SK-N-SH treated with all-trans-retinoic acid at 6 μM for 48 hours (cell line): ENCODE results near the gene GASK1B.
A peak's percentile ranks its signal among the peaks of the same experiment; 100 is the strongest.

Experiments
- ARNTL ChIP-seq: fragments of 450-650 bp; formaldehyde crosslinking; IDR thresholded peaks from 2 replicates; pipeline ENCODE4 v1.5.0; 2020; ENCODE audit warnings: low read depth, mild to moderate bottlenecking, moderate library complexity, borderline replicate concordance
- GLIS3 ChIP-seq: fragments of 250-450 bp; sonication (Bioruptor Pico); IDR thresholded peaks from 2 replicates; pipeline ENCODE4 v1.5.0; 2020; ENCODE audit warnings: mild to moderate bottlenecking, moderate library complexity
- OSR1 ChIP-seq: fragments of 250-450 bp; sonication (Bioruptor Pico); IDR thresholded peaks from 2 replicates; pipeline ENCODE4 v1.8.0; 2022; ENCODE audit warnings: moderate library complexity, mild to moderate bottlenecking, inconsistent platforms
- PPARA ChIP-seq: fragments of 250-450 bp; sonication (Bioruptor Pico); IDR thresholded peaks from 2 replicates; pipeline ENCODE4 v1.5.0; 2020; ENCODE audit warnings: mild to moderate bottlenecking, borderline replicate concordance
- TSHZ2 ChIP-seq: fragments of 250-450 bp; sonication (Bioruptor Pico); IDR thresholded peaks from 2 replicates; pipeline ENCODE4 v1.5.0; 2020; ENCODE audit warnings: mild to moderate bottlenecking, moderate library complexity
- ZC3H10 ChIP-seq: fragments of 250-450 bp; sonication (Bioruptor Pico); IDR thresholded peaks from 2 replicates; pipeline ENCODE4 v1.5.1; 2021; ENCODE audit warnings: mild to moderate bottlenecking, moderate library complexity
- ZFP30 ChIP-seq: fragments of 450-650 bp; formaldehyde crosslinking; IDR thresholded peaks from 2 replicates; pipeline ENCODE4 v1.5.0; 2022; ENCODE audit warnings: mild to moderate bottlenecking, moderate library complexity
- ZNF8 ChIP-seq: fragments of 450-650 bp; formaldehyde crosslinking; IDR thresholded peaks from 2 replicates; pipeline ENCODE4 v1.5.0; 2020; ENCODE audit warnings: mild to moderate bottlenecking, moderate library complexity

DNA sequence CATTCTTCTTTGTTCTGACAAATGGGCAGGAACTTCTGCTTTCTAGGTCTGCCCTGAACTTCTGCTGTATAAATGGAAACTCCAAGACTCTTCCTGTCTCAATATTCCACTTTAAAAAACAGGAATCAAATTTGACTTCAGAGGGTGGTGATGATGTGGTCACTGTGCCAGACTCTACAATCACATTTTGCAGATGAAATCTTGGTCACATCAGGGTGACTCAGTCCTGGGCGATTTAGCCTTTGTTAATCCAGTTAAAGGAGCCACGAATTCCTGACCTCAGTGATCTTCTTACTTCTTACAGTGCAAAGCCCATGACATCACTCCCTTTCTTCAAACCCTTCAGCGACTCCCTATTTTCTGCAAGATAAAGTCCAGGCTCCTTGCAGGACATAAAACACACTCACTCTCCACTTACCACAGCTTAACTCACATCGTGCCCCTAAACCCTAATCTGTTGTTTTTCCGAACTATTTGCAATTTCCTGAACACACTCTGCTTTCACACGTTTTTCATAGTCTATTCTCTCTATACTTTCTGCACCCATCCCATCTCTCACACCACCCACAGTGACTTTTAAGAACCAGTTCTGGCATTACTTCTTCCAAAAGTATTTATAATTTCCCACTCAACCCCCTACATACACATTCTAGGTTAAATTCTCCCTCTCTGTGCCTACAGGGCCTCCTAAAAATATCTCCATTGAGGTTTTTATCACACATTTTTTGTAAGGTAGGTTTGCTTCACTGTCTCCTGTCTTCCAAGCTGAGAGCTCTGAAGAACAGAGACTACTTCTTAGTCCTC lies 11.1 kb downstream of the GASK1B start:
- TF ChIP-seq ZC3H10 (CRISPR knock-in tag) (0 out of 2 replicates have a peak, but pooled peaks have one; percentile 67), ZNF8 (no peak), PPARA (CRISPR knock-in tag) (no peak), ARNTL (CRISPR knock-in tag) (no peak), TSHZ2 (CRISPR knock-in tag) (no peak), ZFP30 (CRISPR knock-in tag) (no peak), OSR1 (no peak), GLIS3 (CRISPR knock-in tag) (0 out of 2 replicates have a peak, but pooled peaks have one; percentile 68)
